Common myeloid progenitor, CD34-positive (primary cell): ENCODE data around the gene PLXNA4.
A peak's percentile ranks its signal among the peaks of the same experiment; 100 is the strongest.

Experiments
- CTCF ChIA-PET: fragments of 350-600 bp; sonication (Branson Sonifier 250); formaldehyde crosslinking; loops from one replicate; lab custom pipeline; 2021; ENCODE audit warnings: antibody characterized with exemption; lab: Charles Lee
- POLR2A ChIA-PET: fragments of 350-600 bp; sonication (Branson Sonifier 250); formaldehyde crosslinking; loops from one replicate; lab custom pipeline; 2021; ENCODE audit warnings: antibody characterized with exemption; lab: Charles Lee
- DNase-seq, 3 donors: peaks; one replicate each; pipeline versions ENCODE4 v3.0.0 to v3.0.0-alpha.2; 2013
- H3K27ac ChIP-seq, 2 experiments: 1 replicate in 1 of 2; 2 replicates in 1 of 2; pipeline ENCODE4 v1.7.0; 2013; ENCODE audit warnings: inconsistent platforms in 2 of 2, low read length in 2 of 2, mild to moderate bottlenecking in 2 of 2, low read depth in 1 of 2, moderate library complexity in 1 of 2; ENCODE audit not compliant: severe bottlenecking in 2 of 2, insufficient read depth in 1 of 2, poor library complexity in 1 of 2
- H3K27me3 ChIP-seq, 5 experiments: replicated peaks in 2 of 5; 1 replicate in 3 of 5; 2 replicates in 2 of 5; pipeline versions ENCODE4 v1.6.1 to v1.7.0; 2013; ENCODE audit warnings: low read length in 4 of 5, mild to moderate bottlenecking in 2 of 5, moderate library complexity in 2 of 5, inconsistent platforms in 1 of 5; ENCODE audit not compliant: insufficient read depth in 5 of 5, control insufficient read depth in 4 of 5
- H3K36me3 ChIP-seq, 4 experiments: 1 replicate in 2 of 4; 2 replicates in 2 of 4; pipeline versions ENCODE4 v1.6.1 to v1.7.0; 2013; ENCODE audit warnings: low read length in 3 of 4, control low read depth in 1 of 4, mild to moderate bottlenecking in 1 of 4; ENCODE audit not compliant: control insufficient read depth in 4 of 4, insufficient read depth in 4 of 4
- H3K4me1 ChIP-seq, 4 experiments: 1 replicate in 3 of 4; 2 replicates in 1 of 4; pipeline versions ENCODE4 v1.6.1 to v1.7.1; 2013; ENCODE audit warnings: low read length in 3 of 4, mild to moderate bottlenecking in 3 of 4, control low read depth in 1 of 4, inconsistent platforms in 1 of 4, moderate library complexity in 1 of 4; ENCODE audit not compliant: control insufficient read depth in 4 of 4, insufficient read depth in 4 of 4; ENCODE audit errors: control extremely low read depth in 1 of 4
- H3K4me3 ChIP-seq, 7 experiments: 1 replicate in 4 of 7; 2 replicates in 3 of 7; pipeline versions ENCODE4 v1.5.1 to v1.7.0; 2013; ENCODE audit warnings: mild to moderate bottlenecking in 7 of 7, low read length in 6 of 7, moderate library complexity in 6 of 7, inconsistent platforms in 2 of 7, low read depth in 2 of 7, control low read depth in 1 of 7; ENCODE audit not compliant: insufficient read depth in 4 of 7, control insufficient read depth in 1 of 7; ENCODE audit errors: extremely low read depth in 1 of 7
- H3K9me3 ChIP-seq, 5 experiments: 1 replicate in 4 of 5; 2 replicates in 1 of 5; pipeline versions ENCODE4 v1.6.1 to v1.7.1; 2013; ENCODE audit warnings: low read length in 4 of 5, mild to moderate bottlenecking in 2 of 5, inconsistent platforms in 1 of 5, low read depth in 1 of 5, moderate library complexity in 1 of 5; ENCODE audit not compliant: control insufficient read depth in 4 of 5, insufficient read depth in 2 of 5; ENCODE audit errors: control extremely low read depth in 1 of 5
- WGBS: methylation state at CpG from one replicate; pipeline ENCODE4 v1.1.5; 2013; ENCODE audit not compliant: insufficient coverage; 5-methylcytosine and 5-hydroxymethylcytosine counted together

The PLXNA4 gene

DNA sequence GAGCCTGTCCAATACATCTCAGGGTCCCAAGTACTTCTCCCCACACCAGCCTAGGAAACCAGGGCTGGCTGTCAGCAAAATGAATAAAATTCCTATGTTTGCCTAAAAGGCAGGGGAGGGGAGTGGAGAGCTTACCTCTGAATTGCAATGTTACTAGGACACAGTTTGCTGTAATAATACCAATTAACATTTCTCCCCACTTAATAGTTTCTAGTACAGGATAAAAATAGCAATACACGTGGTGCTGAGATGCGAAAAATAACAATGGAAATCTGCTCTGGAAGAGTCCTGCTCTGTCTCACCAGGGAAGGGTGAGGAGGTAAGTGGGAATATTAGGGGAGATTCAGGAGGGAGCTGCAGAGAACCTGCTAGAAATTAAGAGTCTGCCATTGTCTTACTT is 112.3 kb downstream of the PLXNA4 start:
- H3K36me3 ChIP-seq, result no peaks in the 10 kb centered on the region
- no peaks in the 10 kb centered on the region for H3K9me3 ChIP-seq
- peaks cover 0 to 24% (median 5%) of the 10 kb centered on the region in 4 experiments for H3K4me1 ChIP-seq
- ChIA-PET POLR2A (no interaction called here), CTCF (interaction anchor here (1.4 kb wide), 1 partner anchor 11 kb away, joined by 3 read pairs; no protein-coding TSS in a partner anchor)
- H3K4me3 ChIP-seq, result no peak overlapping the region
- no CpG with 5 or more reads among the region's 2 CpGs for WGBS
- no peaks in the 10 kb centered on the region for H3K27me3 ChIP-seq
- no peak for DNase-seq
- H3K27ac ChIP-seq, result no peak overlapping the region

DNA sequence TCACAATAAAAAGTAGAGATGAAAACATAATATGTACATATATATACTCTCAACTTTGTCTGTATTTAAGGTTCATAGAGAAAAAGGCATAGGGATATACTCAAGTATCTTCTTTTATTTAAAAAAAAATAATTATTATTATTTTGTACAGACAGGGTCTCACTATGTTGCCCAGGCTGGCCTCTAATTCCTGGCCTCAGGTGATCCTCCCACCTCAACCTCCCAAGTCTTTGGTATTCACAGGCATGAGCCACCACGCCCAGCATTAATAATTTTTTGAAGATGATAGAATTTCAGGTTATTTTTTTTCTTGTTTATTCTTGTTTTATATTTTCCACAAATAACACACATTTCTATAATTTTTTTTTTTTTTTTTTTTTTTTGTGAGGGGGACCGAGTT is 113.8 kb downstream of the PLXNA4 start:
- no peaks in the 10 kb centered on the region for H3K27me3 ChIP-seq
- no peaks in the 10 kb centered on the region for H3K36me3 ChIP-seq
- POLR2A ChIA-PET, result no interaction called here

DNA sequence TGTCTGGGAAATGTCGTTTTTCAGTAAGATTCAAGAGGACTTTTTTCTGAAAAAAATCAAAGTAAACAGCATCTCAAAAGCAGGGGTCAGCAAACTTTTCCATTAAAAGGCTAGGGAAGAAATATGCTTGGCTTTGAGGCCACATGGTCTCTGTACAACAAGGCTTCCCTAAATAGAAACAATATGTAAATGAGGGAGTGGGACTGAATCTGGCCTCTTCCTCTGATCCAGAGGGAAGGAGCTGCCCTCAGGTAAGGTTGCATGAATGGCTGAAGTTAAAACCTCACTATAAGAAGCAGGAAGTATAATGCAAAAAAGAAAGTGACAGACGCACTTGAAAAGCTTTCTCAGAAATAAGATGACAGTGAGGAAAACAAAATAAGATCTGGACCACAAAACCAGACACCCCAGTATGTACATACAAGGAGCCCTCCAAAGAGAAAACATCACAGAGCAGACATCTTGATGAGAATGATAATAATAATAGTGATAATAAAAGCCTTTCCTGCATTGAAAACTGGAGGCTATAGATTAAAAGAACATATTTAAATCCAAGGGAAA is 115.2 kb downstream of the PLXNA4 start:
- WGBS, result no CpG with 5 or more reads among the region's 2 CpGs
- ChIA-PET POLR2A (no interaction called here), CTCF (no interaction called here)
- Histone ChIP-seq H3K4me1 (peaks cover 0 to 24% (median 5%) of the 10 kb centered on the region in 4 experiments), H3K4me3 (no peak overlapping the region), H3K27me3 (no peaks in the 10 kb centered on the region), H3K27ac (no peak overlapping the region), H3K9me3 (no peaks in the 10 kb centered on the region), H3K36me3 (no peaks in the 10 kb centered on the region)
- DNase-seq, result no peak

More for the DNA sequence above, 113.8 kb downstream of the PLXNA4 start:
- Histone ChIP-seq H3K4me1 (peaks cover 0 to 24% (median 5%) of the 10 kb centered on the region in 4 experiments), H3K4me3 (no peak overlapping the region), H3K9me3 (no peaks in the 10 kb centered on the region), H3K27ac (no peak overlapping the region)
- no peak for DNase-seq
- no CpG with 5 or more reads among the region's 2 CpGs for WGBS
- CTCF ChIA-PET, result interaction anchor here (1.0 kb wide), 1 partner anchor 21 kb away, joined by 4 read pairs; no protein-coding TSS in a partner anchor

DNA sequence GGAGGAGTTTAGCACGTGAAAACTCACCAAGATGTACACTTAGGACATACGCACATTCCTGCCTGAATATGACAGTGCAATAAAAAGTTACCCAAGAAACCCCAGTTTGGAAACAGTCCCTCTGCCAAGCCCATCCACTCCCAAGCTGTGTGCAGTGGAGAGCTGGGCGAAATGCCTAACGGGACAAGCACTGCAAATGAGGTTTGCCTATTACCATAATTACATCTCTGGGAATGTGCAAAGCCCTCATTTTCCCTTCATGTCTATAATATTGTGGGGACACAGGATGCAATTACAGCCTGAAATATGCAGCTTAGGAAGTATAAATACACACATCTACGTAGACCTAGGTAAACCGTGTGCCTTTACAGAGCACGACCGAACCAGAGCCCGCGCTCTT is 117.5 kb downstream of the PLXNA4 start:
- DNase-seq, result no peak
- Histone ChIP-seq H3K4me1 (peaks cover 0 to 39% (median 21%) of the 10 kb centered on the region in 4 experiments), H3K27ac (no peak overlapping the region), H3K27me3 (no peaks in the 10 kb centered on the region), H3K4me3 (no peak overlapping the region), H3K36me3 (no peaks in the 10 kb centered on the region), H3K9me3 (no peaks in the 10 kb centered on the region)
- POLR2A ChIA-PET, result no interaction called here
- CTCF ChIA-PET, result no interaction called here
- over 99% methylated on average over 9 of the region's 10 CpGs for WGBS

DNA sequence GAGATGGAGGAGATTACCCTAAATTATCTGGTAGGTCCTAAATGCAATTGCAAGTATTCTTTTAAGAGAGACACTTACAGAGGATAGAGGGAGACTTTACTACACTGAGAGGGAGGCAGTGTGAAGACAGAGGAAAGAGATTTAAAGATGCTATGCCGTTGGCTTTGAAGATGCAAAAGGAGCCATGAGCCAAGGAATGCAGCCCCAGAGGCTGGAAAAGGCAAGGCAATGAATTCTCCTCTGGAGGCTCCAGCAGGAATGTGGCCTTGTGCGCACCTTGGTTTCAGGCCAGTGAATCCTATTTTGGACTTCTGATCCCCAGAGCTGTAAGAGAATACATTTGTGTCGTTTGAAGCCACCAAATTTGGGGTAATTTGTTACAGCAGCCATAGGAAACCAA is 118.6 kb downstream of the PLXNA4 start:
- Histone ChIP-seq H3K27ac (no peak overlapping the region), H3K36me3 (no peaks in the 10 kb centered on the region), H3K9me3 (no peaks in the 10 kb centered on the region), H3K4me3 (no peak overlapping the region), H3K27me3 (no peaks in the 10 kb centered on the region), H3K4me1 (peaks cover 0 to 30% (median 18%) of the 10 kb centered on the region in 4 experiments)
- no peak for DNase-seq
- CTCF ChIA-PET, result no interaction called here
- POLR2A ChIA-PET, result no interaction called here
- WGBS, result 94% methylated on average over 3 of the region's 3 CpGs

DNA sequence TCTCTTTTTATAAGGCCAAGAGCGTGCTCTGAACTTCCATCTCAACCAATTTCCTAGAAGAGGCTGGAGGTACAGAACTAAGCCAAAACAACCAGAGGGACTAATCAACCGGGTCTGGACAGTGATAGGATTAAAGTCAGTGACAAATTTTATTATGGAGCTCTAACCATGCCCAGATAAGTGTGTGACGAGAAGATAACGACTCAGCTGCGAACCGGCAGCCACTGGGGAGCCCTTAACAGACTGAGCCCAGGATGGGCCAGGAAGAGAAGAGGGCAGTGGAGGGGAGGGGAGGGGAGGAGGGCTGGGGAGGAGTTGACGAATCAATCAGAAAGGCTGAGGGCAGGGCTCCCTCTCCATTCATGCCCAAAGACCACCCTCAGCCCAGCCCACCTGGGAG is 119.9 kb downstream of the PLXNA4 start:
- WGBS, result 84% methylated on average over 6 of the region's 7 CpGs
- Histone ChIP-seq H3K27ac (no peak overlapping the region), H3K9me3 (no peaks in the 10 kb centered on the region), H3K36me3 (no peaks in the 10 kb centered on the region), H3K27me3 (no peaks in the 10 kb centered on the region), H3K4me1 (peaks cover 0 to 32% (median 18%) of the 10 kb centered on the region in 4 experiments), H3K4me3 (no peak overlapping the region)
- ChIA-PET POLR2A (no interaction called here), CTCF (no interaction called here)
- peak in 2 of 3 donors; percentile 31 to 52 for DNase-seq

DNA sequence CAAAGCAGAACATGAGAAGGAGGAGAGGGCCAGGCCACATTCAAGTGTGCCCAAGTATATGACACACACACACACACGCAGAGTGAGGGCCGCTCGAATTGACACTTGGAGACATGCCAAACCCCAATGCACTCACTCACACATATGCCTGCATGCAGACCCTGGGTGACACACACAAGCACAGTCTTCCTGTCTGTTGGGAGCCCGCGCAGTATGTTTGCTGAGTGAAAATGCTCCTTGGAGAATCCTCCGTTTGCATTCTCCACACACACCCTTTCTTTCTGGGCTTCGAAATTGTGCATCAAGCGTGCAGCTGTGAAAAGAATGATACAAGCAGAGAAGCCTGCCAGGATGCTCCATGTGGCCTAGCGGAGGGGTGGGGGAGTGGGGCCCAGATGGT is 120.9 kb downstream of the PLXNA4 start:
- no peak overlapping the region for H3K27ac ChIP-seq
- CTCF ChIA-PET, result no interaction called here
- WGBS, result 24% methylated on average over 5 of the region's 9 CpGs

More for the DNA sequence above, 120.9 kb downstream of the PLXNA4 start:
- Histone ChIP-seq H3K4me1 (peaks cover 0 to 30% (median 17%) of the 10 kb centered on the region in 4 experiments), H3K9me3 (no peaks in the 10 kb centered on the region), H3K4me3 (no peak overlapping the region), H3K36me3 (no peaks in the 10 kb centered on the region), H3K27me3 (no peaks in the 10 kb centered on the region)
- DNase-seq, result peak; percentile 38 to 83 (median 82)
- POLR2A ChIA-PET, result no interaction called here
